PC-9 (cell line): ENCODE measurements around the gene DGKA. TPM values are rescaled to one million over a fixed set of nuclear protein-coding genes. Genes with fewer than 3 reads are reported as not detected.
"Not testable (repeated sequence)": the region's sequence is repeated elsewhere in the genome, so short reads cannot be mapped to it uniquely, and the experiment has no call there.

Experiments used
- BruUV-seq: library from RNA; stranded (reverse); fragments of 400-500 nt; replicated peaks from 2 replicates; lab custom pipeline; 2021; lab: Mats Ljungman, UMichigan
- CTCF ChIA-PET: fragments of 300-600 bp; sonication (Branson Sonifier 250); formaldehyde crosslinking; loops from one replicate; lab custom pipeline; 2022; ENCODE audit warnings: antibody characterized with exemption; lab: Charles Lee
- POLR2A ChIA-PET: fragments of 300-600 bp; sonication (Branson Sonifier 250); formaldehyde crosslinking; loops from one replicate; lab custom pipeline; 2022; ENCODE audit warnings: antibody characterized with exemption; ENCODE audit not compliant: unreplicated experiment; lab: Charles Lee
- DNase-seq, 2 experiments: peaks; one replicate each; pipeline versions ENCODE4 v3.0.0 to v3.0.0-alpha.2; 2015 to 2022; ENCODE audit warnings: mixed read lengths in 1 of 2
- H2AFZ ChIP-seq: fragments of 200-600 bp; sonication (generic); 2 replicates; pipeline ENCODE4 v1.8.1; 2017; ENCODE audit warnings: antibody characterized with exemption
- H3F3A ChIP-seq: fragments of 200-600 bp; sonication (generic); 2 replicates; pipeline ENCODE4 v1.8.1; 2017; ENCODE audit warnings: antibody characterized with exemption, mild to moderate bottlenecking, low read depth; ENCODE audit not compliant: insufficient read depth
- H3K27ac ChIP-seq: fragments of 200-600 bp; sonication (generic); 2 replicates; pipeline ENCODE4 v1.6.1; 2016; ENCODE audit warnings: mixed run types
- H3K27me3 ChIP-seq: fragments of 200-600 bp; sonication (generic); 2 replicates; pipeline ENCODE4 v1.6.1; 2016; ENCODE audit warnings: low read depth, mixed run types; ENCODE audit not compliant: insufficient read depth
- H3K36me3 ChIP-seq: fragments of 200-600 bp; sonication (generic); 2 replicates; pipeline ENCODE4 v1.6.1; 2016; ENCODE audit warnings: low read depth, mixed run types
- H3K4me1 ChIP-seq: fragments of 200-600 bp; sonication (generic); replicated peaks from 2 replicates; pipeline ENCODE4 v1.6.1; 2016; ENCODE audit warnings: mixed run types; ENCODE audit not compliant: insufficient read depth
- H3K4me2 ChIP-seq: fragments of 200-600 bp; sonication (generic); 2 replicates; pipeline ENCODE4 v1.6.1; 2017; ENCODE audit warnings: mixed run types
- H3K4me3 ChIP-seq: fragments of 200-600 bp; sonication (generic); 2 replicates; pipeline ENCODE4 v1.6.1; 2016; ENCODE audit warnings: mixed run types
- H3K79me2 ChIP-seq: fragments of 200-600 bp; sonication (generic); 2 replicates; pipeline ENCODE4 v1.6.1; 2017; ENCODE audit warnings: low read depth, mixed run types
- H3K9me2 ChIP-seq: fragments of 200-600 bp; sonication (generic); 2 replicates; pipeline ENCODE4 v1.8.1; 2017; ENCODE audit warnings: mild to moderate bottlenecking; ENCODE audit not compliant: insufficient read depth
- H3K9me3 ChIP-seq: fragments of 200-600 bp; sonication (generic); 2 replicates; pipeline ENCODE4 v1.8.1; 2016; ENCODE audit warnings: low read depth; ENCODE audit not compliant: insufficient read depth
- H4K20me1 ChIP-seq: fragments of 200-600 bp; sonication (generic); 2 replicates; pipeline ENCODE4 v1.8.1; 2017; ENCODE audit not compliant: insufficient read depth
- EZH2 ChIP-seq: fragments of 200-600 bp; sonication (generic); IDR thresholded peaks from 2 replicates; pipeline ENCODE4 v1.8.0; 2017; ENCODE audit warnings: antibody characterized with exemption, low read depth
- intact Hi-C: fragments of 100-400 bp; cut with micrococcal nuclease; formaldehyde crosslinking; loops from one replicate; pipeline ENCODE4 v1.10.0; 2022; ENCODE audit not compliant: unreplicated experiment
- total RNA-seq: library from RNA; stranded (reverse); gene quantifications from 2 replicates; pipeline ENCODE4 v1.2.3, GENCODE V29; 2021
- TF ChIP-seq, protein P1 (sequence below): fragments of 200-600 bp; sonication (generic); conservative IDR thresholded peaks from 2 replicates; pipeline ENCODE4 v1.6.1; 2017; ENCODE audit warnings: mixed run types, antibody characterized with exemption, mild to moderate bottlenecking, moderate library complexity

Gene DGKA
- total RNA-seq, 1 experiment from 2014 or later: 86.6 TPM

DNA sequence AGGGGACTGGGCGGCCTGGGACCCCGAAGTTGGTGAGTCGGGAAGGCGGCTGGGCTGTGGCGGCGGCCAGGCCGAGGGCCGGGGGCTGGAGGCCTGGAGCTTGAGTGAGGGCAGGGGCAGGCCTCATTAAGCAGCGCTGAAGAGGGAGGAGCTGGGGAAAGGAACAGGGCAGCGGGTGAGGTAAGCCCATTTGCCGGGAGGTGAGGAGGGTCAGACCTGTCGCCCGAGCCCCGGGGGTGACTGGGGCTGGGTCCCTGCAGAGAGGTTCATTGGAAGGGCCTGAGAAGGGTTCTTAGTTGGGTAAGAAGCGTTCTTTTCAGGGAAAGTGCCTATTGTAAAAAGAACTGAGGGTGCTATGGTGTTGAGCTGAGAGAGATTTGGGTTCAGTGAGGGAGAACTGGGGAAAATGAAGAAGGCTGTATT lies 43.4 kb downstream of the DGKA start:
- Histone ChIP-seq H3K4me2 (peak overlapping the region; percentile 90), H3K9me2 (no peaks in the 10 kb centered on the region), H3K4me1 (peaks cover 27% of the 10 kb centered on the region), H2AFZ (peak overlapping the region; percentile 74), H3K79me2 (peaks cover 46% of the 10 kb centered on the region), H3K27me3 (no peaks in the 10 kb centered on the region), H3K9me3 (no peaks in the 10 kb centered on the region), H4K20me1 (no peaks in the 10 kb centered on the region), H3K36me3 (no peaks in the 10 kb centered on the region), H3K27ac (peak overlapping the region; percentile 70), H3F3A (peaks cover 28% of the 10 kb centered on the region), H3K4me3 (peak overlapping the region; percentile 93)
- no TSS peak for BruUV-seq
- no peak for TF ChIP-seq EZH2
- TF ChIP-seq, protein P1, sequence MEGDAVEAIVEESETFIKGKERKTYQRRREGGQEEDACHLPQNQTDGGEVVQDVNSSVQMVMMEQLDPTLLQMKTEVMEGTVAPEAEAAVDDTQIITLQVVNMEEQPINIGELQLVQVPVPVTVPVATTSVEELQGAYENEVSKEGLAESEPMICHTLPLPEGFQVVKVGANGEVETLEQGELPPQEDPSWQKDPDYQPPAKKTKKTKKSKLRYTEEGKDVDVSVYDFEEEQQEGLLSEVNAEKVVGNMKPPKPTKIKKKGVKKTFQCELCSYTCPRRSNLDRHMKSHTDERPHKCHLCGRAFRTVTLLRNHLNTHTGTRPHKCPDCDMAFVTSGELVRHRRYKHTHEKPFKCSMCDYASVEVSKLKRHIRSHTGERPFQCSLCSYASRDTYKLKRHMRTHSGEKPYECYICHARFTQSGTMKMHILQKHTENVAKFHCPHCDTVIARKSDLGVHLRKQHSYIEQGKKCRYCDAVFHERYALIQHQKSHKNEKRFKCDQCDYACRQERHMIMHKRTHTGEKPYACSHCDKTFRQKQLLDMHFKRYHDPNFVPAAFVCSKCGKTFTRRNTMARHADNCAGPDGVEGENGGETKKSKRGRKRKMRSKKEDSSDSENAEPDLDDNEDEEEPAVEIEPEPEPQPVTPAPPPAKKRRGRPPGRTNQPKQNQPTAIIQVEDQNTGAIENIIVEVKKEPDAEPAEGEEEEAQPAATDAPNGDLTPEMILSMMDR: no peak
- POLR2A ChIA-PET: interaction anchor here (0.6 to 1.9 kb wide), 9 partner anchors 17 to 261 kb away, joined by 3 to 13 read pairs (median 6); partner anchors contain the start of genes DNAJC14, ESYT1, ORMDL2 and SARNP
- intact Hi-C loops: loop anchor here (1.0 to 5.0 kb wide), 2 partner anchors 18 to 143 kb away; partner anchors contain the start of genes RPL41 and ZC3H10
- CTCF ChIA-PET: interaction anchor here (0.6 to 1.7 kb wide), 7 partner anchors 16 to 297 kb away, joined by 3 to 10 read pairs (median 3); partner anchors contain the start of gene SUOX
- peak; percentile 45 to 55 for DNase-seq

DNA sequence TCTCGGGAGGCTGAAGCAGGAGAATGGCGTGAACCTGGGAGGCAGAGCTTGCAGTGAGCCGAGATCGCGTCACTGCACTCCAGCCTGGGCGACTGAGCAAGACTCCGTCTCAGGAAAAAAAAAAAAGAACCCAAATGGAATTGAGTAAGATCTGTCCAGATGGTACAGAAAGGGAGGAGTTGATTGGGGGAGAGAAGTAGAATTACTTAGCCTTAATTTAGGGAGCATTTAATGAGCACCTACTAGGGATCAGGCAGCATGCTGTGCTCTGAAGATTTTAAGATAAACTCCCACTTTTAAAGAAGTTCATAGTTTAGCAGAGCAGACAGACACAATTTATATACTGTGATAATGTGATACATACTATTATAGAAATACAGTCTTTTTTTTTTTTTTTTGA lies 47.4 kb downstream of the DGKA start:
- ChIA-PET CTCF (no interaction called here), POLR2A (no interaction called here)
- H3K4me3 ChIP-seq: no peak overlapping the region
- 0 out of 2 replicates have a peak, but pooled peaks cover 6% of the 10 kb centered on the region for H3K36me3 ChIP-seq
- no peak overlapping the region for H3K27ac ChIP-seq
- H3K9me2 ChIP-seq: no peaks in the 10 kb centered on the region
- H4K20me1 ChIP-seq: 0 out of 2 replicates have a peak, but pooled peaks cover 5% of the 10 kb centered on the region
- no TSS peak for BruUV-seq
- no peaks in the 10 kb centered on the region for H3K27me3 ChIP-seq
- intact Hi-C loops: no loop called here
- TF ChIP-seq, protein P1: no peak
- no peak for TF ChIP-seq EZH2
- H3K4me1 ChIP-seq: peaks cover 24% of the 10 kb centered on the region
- no peak overlapping the region for H3K4me2 ChIP-seq
- no peak overlapping the region for H2AFZ ChIP-seq
- DNase-seq: no peak
- H3K9me3 ChIP-seq: no peaks in the 10 kb centered on the region
- peaks cover 34% of the 10 kb centered on the region for H3F3A ChIP-seq
- peaks cover 51% of the 10 kb centered on the region for H3K79me2 ChIP-seq

DNA sequence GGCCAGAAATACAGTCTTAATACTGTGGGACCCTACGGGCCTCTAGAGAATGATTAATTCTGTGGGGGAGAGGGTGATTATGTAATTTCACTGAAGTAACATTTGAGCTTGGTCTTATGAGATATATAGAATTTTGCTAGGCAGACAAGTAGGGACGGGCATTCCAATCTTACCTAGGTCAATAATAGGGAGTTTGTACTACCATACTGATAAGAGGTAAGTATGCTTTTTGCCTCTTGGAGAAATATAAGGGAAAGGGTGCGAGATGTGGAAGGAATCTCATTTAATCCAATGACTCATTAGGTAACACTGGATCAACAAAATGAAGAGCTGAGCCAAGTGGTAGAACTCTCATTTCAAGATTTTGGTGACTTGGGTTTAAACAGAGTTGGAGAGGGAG lies 48.1 kb downstream of the DGKA start:
- Histone ChIP-seq H3K79me2 (peaks cover 51% of the 10 kb centered on the region), H3K4me2 (no peak overlapping the region), H3K9me2 (no peaks in the 10 kb centered on the region), H2AFZ (no peak overlapping the region), H3K4me3 (no peak overlapping the region), H3K4me1 (peaks cover 24% of the 10 kb centered on the region), H3K9me3 (no peaks in the 10 kb centered on the region), H3K36me3 (0 out of 2 replicates have a peak, but pooled peaks cover 6% of the 10 kb centered on the region), H3K27ac (no peak overlapping the region), H3K27me3 (no peaks in the 10 kb centered on the region), H4K20me1 (0 out of 2 replicates have a peak, but pooled peaks cover 5% of the 10 kb centered on the region), H3F3A (peaks cover 34% of the 10 kb centered on the region)
- POLR2A ChIA-PET: no interaction called here
- DNase-seq: no peak
- CTCF ChIA-PET: interaction anchor here (0.6 kb wide), 1 partner anchor 308 kb away, joined by 15 read pairs; no protein-coding TSS in a partner anchor
- no TSS peak for BruUV-seq
- TF ChIP-seq EZH2: no peak
- TF ChIP-seq, protein P1: no peak
- intact Hi-C loops: no loop called here

DNA sequence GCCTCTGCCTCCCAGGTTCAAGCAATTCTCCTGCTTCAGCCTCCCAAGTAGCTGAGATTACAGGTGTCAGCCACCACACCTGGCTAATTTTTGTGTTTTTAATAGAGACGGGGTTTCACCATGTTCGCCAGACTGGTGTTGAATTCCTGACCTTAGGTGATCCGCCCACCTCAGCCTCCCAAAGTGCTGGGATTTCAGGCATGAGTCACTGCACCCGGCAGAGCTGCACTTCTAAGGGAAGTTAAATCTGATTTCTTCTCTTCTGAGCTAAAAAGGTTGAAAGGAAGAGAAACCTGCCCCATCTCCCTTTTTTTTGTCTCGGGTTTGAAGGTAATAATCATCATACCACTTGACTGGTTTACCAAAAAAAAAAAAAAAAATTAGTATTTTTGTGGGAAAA lies 50.9 kb downstream of the DGKA start:
- ChIA-PET POLR2A (interaction anchor here (0.6 to 0.7 kb wide), 2 partner anchors 20 to 24 kb away, joined by 9 to 12 read pairs; no protein-coding TSS in a partner anchor), CTCF (interaction anchor here (0.7 kb wide), 1 partner anchor 253 kb away, joined by 3 read pairs; no protein-coding TSS in a partner anchor)
- H3K4me3 ChIP-seq, H2AFZ ChIP-seq, BruUV-seq, H3K27me3 ChIP-seq, intact Hi-C loops, H3K9me3 ChIP-seq, H4K20me1 ChIP-seq, H3K9me2 ChIP-seq: not testable (repeated sequence)
- peaks cover 34% of the 10 kb centered on the region for H3F3A ChIP-seq
- H3K27ac ChIP-seq: peak overlapping the region; percentile 38; the same call in 1 of the 2 replicates
- H3K4me1 ChIP-seq: peaks cover 17% of the 10 kb centered on the region
- H3K4me2 ChIP-seq: 0 out of 2 replicates have a peak overlapping the region, but pooled peaks have one; percentile 27
- H3K79me2 ChIP-seq: peaks cover 24% of the 10 kb centered on the region
- H3K36me3 ChIP-seq: 0 out of 2 replicates have a peak, but pooled peaks cover 17% of the 10 kb centered on the region
- DNase-seq: peak; percentile 55 to 65
